PC-3 (cell line): Measurements from ENCODE around the gene SOS1. TPM values are rescaled to one million over a fixed set of nuclear protein-coding genes. Genes with fewer than 3 reads are reported as not detected.

Source experiments
- ATAC-seq: fragments of 200-7000 bp; cut with Tn5 transposase; 2 replicates; pipeline ENCODE4 v1.9.1; 2020; ENCODE audit warnings: mild to moderate bottlenecking, moderate library complexity
- BruUV-seq: library from RNA; stranded (reverse); fragments of 400-500 nt; replicated peaks from 2 replicates; lab custom pipeline; 2021; lab: Mats Ljungman, UMichigan
- CTCF ChIA-PET: fragments of 300-600 bp; sonication (Branson Sonifier 250); formaldehyde crosslinking; loops from one replicate; lab custom pipeline; 2022; ENCODE audit warnings: antibody characterized with exemption; lab: Charles Lee
- POLR2A ChIA-PET: fragments of 300-600 bp; sonication (Branson Sonifier 250); formaldehyde crosslinking; loops from one replicate; lab custom pipeline; 2022; ENCODE audit warnings: antibody characterized with exemption; ENCODE audit not compliant: unreplicated experiment; lab: Charles Lee
- DNase-seq: peaks from one replicate; pipeline ENCODE4 v3.0.0-alpha.2; 2015
- H2AFZ ChIP-seq: fragments of 300-600 bp; sonication (generic); 2 replicates; pipeline ENCODE4 v1.6.0; 2016; ENCODE audit warnings: antibody characterized with exemption, low read length
- H3F3A ChIP-seq: fragments of 300-600 bp; sonication (generic); one replicate; pipeline ENCODE4 v1.6.0; 2017; ENCODE audit warnings: antibody characterized with exemption, low read length, control low read depth, mild to moderate bottlenecking; ENCODE audit not compliant: unreplicated experiment
- H3K27ac ChIP-seq: fragments of 300-600 bp; sonication (generic); 2 replicates; pipeline ENCODE4 v1.5.1; 2016; ENCODE audit warnings: mild to moderate bottlenecking, low read length
- H3K27me3 ChIP-seq: fragments of 300-600 bp; sonication (generic); 2 replicates; pipeline ENCODE4 v1.6.1; 2016; ENCODE audit warnings: low read length, mixed read lengths
- H3K36me3 ChIP-seq: fragments of 300-600 bp; sonication (generic); 2 replicates; pipeline ENCODE4 v1.6.1; 2016; ENCODE audit warnings: low read depth, mixed run types, low read length, mixed read lengths
- H3K4me1 ChIP-seq: fragments of 300-600 bp; sonication (generic); 2 replicates; pipeline ENCODE4 v1.5.1; 2016; ENCODE audit warnings: low read length; ENCODE audit not compliant: insufficient read depth
- H3K4me2 ChIP-seq: fragments of 300-600 bp; sonication (generic); 2 replicates; pipeline ENCODE4 v1.6.0; 2016; ENCODE audit warnings: low read length
- H3K4me3 ChIP-seq: fragments of 300-600 bp; sonication (generic); 2 replicates; pipeline ENCODE4 v1.5.1; 2016; ENCODE audit warnings: mild to moderate bottlenecking, low read length, mixed read lengths
- H3K79me2 ChIP-seq: fragments of 300-600 bp; sonication (generic); 2 replicates; pipeline ENCODE4 v1.6.1; 2017; ENCODE audit warnings: low read length, mixed read lengths
- H3K9ac ChIP-seq: fragments of 300-600 bp; sonication (generic); 2 replicates; pipeline ENCODE4 v1.6.0; 2016; ENCODE audit warnings: mild to moderate bottlenecking, low read length
- H3K9me2 ChIP-seq: fragments of 300-600 bp; sonication (generic); replicated peaks from 2 replicates; pipeline ENCODE4 v1.6.1; 2016; ENCODE audit warnings: mixed run types, low read length, mixed read lengths
- H3K9me3 ChIP-seq: fragments of 300-600 bp; sonication (generic); 2 replicates; pipeline ENCODE4 v1.6.1; 2016; ENCODE audit warnings: low read length, mixed read lengths
- H4K20me1 ChIP-seq: fragments of 300-600 bp; sonication (generic); 2 replicates; pipeline ENCODE4 v1.6.1; 2016; ENCODE audit warnings: low read length, mixed read lengths
- EZH2 ChIP-seq: fragments of 300-600 bp; sonication (generic); IDR thresholded peaks from one replicate; pipeline ENCODE4 v1.6.1; 2017; ENCODE audit warnings: antibody characterized with exemption, mild to moderate bottlenecking, low read length; ENCODE audit not compliant: unreplicated experiment
- EZH2phosphoT487 ChIP-seq: fragments of 300-600 bp; sonication (generic); IDR thresholded peaks from 2 replicates; pipeline ENCODE4 v1.6.1; 2018; ENCODE audit warnings: mild to moderate bottlenecking, antibody characterized with exemption, low read length, borderline replicate concordance
- intact Hi-C: fragments of 100-400 bp; cut with micrococcal nuclease; formaldehyde crosslinking; loops from 2 replicates; pipeline ENCODE4 v1.9.0; 2023
- total RNA-seq: library from RNA; depleted of rRNA; stranded (reverse); fragments of >200 nt; gene quantifications from 2 replicates; pipeline ENCODE4 v1.2.3, GENCODE V29; 2014
- TF ChIP-seq, protein P1 (sequence below): fragments of 300-600 bp; sonication (generic); conservative IDR thresholded peaks from 2 replicates; pipeline ENCODE4 v1.5.1; 2017; ENCODE audit warnings: antibody characterized with exemption, low read depth, mild to moderate bottlenecking, low read length

SOS1 gene
- total RNA-seq, 1 experiment from 2014 or later, result 9.7 TPM

DNA sequence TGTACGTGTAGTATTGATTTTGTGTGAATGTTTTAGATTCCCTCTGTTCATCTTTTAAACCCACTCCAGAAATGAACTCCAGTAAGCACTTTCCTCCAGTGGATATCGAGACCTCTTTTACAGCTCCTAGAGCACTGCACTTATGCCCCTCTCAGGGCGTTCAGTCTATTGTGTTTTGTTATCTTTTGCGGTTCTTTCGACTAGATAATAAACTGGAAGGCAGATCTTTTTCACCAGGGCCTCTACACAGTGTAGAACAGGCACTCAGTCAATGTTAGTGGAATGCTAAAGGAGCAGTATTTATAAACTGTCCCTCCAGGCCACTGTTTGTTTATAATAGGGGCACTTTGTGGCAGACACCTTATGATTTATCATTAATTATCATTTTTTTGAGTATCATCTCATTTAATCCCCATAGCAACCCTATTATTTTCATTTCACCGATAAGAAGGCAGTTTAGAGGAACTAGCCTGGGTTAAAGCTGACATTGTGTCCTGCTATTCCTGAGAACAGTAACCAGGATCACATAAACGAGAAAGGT lies 742 bp upstream of the SOS1 start:
- Histone ChIP-seq H3K27me3 (no peaks in the 10 kb centered on the region), H3K4me1 (peaks cover 33% of the 10 kb centered on the region), H3K9me3 (no peaks in the 10 kb centered on the region), H4K20me1 (peaks cover 22% of the 10 kb centered on the region; the same call in 1 of the 2 replicates), H3K4me2 (peak overlapping the region; percentile 95), H3K4me3 (peak overlapping the region; percentile 82), H3F3A (no peaks in the 10 kb centered on the region), H3K36me3 (no peaks in the 10 kb centered on the region; the same call in 1 of the 2 replicates), H3K9me2 (no peaks in the 10 kb centered on the region), H3K9ac (peak overlapping the region; percentile 86), H2AFZ (peak overlapping the region; percentile 70), H3K27ac (peak overlapping the region; percentile 87), H3K79me2 (peaks cover 36% of the 10 kb centered on the region)
- BruUV-seq, result TSS peak; percentile 93
- no peak for ATAC-seq
- POLR2A ChIA-PET, result interaction anchor here (0.7 to 1.1 kb wide), 2 partner anchors 20 to 68 kb away, joined by 3 read pairs; no protein-coding TSS in a partner anchor
- CTCF ChIA-PET, result interaction anchor here (1.7 kb wide), 1 partner anchor 106 kb away, joined by 5 read pairs; no protein-coding TSS in a partner anchor
- DNase-seq, result no peak
- intact Hi-C loops, result loop anchor here (1.0 kb wide), 1 partner anchor 107 kb away; no protein-coding TSS in a partner anchor
- TF ChIP-seq, protein P1, sequence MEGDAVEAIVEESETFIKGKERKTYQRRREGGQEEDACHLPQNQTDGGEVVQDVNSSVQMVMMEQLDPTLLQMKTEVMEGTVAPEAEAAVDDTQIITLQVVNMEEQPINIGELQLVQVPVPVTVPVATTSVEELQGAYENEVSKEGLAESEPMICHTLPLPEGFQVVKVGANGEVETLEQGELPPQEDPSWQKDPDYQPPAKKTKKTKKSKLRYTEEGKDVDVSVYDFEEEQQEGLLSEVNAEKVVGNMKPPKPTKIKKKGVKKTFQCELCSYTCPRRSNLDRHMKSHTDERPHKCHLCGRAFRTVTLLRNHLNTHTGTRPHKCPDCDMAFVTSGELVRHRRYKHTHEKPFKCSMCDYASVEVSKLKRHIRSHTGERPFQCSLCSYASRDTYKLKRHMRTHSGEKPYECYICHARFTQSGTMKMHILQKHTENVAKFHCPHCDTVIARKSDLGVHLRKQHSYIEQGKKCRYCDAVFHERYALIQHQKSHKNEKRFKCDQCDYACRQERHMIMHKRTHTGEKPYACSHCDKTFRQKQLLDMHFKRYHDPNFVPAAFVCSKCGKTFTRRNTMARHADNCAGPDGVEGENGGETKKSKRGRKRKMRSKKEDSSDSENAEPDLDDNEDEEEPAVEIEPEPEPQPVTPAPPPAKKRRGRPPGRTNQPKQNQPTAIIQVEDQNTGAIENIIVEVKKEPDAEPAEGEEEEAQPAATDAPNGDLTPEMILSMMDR, result no peak

DNA sequence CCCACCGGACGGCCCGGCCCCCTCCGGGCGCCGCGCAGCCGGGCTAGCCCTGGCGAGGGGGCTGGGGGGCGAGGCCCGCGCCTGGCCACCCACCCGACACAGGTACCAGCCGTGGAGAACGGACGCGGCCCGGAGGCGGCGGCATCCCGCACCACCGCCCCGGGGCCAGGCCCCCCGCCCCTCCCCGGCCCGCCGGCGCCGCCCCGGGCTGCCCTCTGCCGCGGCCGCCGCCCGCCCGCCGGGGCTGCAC lies 405 bp downstream of the SOS1 start:
- peaks cover 48% of the 10 kb centered on the region for H3K79me2 ChIP-seq
- POLR2A ChIA-PET, result interaction anchor here (0.6 to 1.1 kb wide), 4 partner anchors 21 to 173 kb away, joined by 3 to 9 read pairs (median 4); no protein-coding TSS in a partner anchor
- CTCF ChIA-PET, result interaction anchor here (0.5 to 1.7 kb wide), 3 partner anchors 50 to 177 kb away, joined by 4 to 5 read pairs (median 5); no protein-coding TSS in a partner anchor
- H3K4me2 ChIP-seq, result no peak overlapping the region
- H4K20me1 ChIP-seq, result peaks cover 22% of the 10 kb centered on the region; the same call in 1 of the 2 replicates
- H3K4me1 ChIP-seq, result peaks cover 33% of the 10 kb centered on the region
- no peaks in the 10 kb centered on the region for H3K9me3 ChIP-seq
- TF ChIP-seq, protein P1, result no peak
- TF ChIP-seq EZH2 (no peak), EZH2phosphoT487 (no peak)
- DNase-seq, result no peak
- intact Hi-C loops, result no loop called here
- no peaks in the 10 kb centered on the region for H3K9me2 ChIP-seq
- H3K27ac ChIP-seq, result peak overlapping the region; percentile 87
- no peaks in the 10 kb centered on the region for H3K27me3 ChIP-seq
- peak overlapping the region; percentile 86 for H3K9ac ChIP-seq
- H3F3A ChIP-seq, result no peaks in the 10 kb centered on the region
- H2AFZ ChIP-seq, result no peak overlapping the region; the same call in 1 of the 2 replicates
- no peaks in the 10 kb centered on the region; the same call in 1 of the 2 replicates for H3K36me3 ChIP-seq
- peak; percentile 8 for ATAC-seq
- no TSS peak for BruUV-seq
- peak overlapping the region; percentile 84 for H3K4me3 ChIP-seq
